ENCODE measurements around the gene PDXK. TPM values are rescaled to one million over a fixed set of nuclear protein-coding genes. Genes with fewer than 3 reads are reported as not detected.
A peak's percentile ranks its signal among the peaks of the same experiment; 100 is the strongest.

PDXK gene
- total and polyA plus RNA-seq, 2 donors from 2014 or later: 122 to 210 TPM

GRCh38 chr21:43751955-43752591, 33.1 kb downstream of the PDXK start:
- FAIRE-seq (no peak), DNase-seq (no peak)
- intact Hi-C loops (cut with DNase I): no loop called here
- H3K36me3 ChIP-seq (ENCODE audit: control insufficient read depth in 2 of 3, insufficient read depth in 3 of 3, low read length in 3 of 3): peaks cover 5 to 64% (median 18%) of the 10 kb centered on the region in 3 donors
- H3K9me3 ChIP-seq (ENCODE audit: control insufficient read depth in 2 of 3, insufficient read depth in 1 of 3, low read length in 3 of 3): no peaks in the 10 kb centered on the region
- H3K4me1 ChIP-seq (ENCODE audit: control insufficient read depth in 2 of 3, insufficient read depth in 2 of 3, low read depth in 1 of 3, low read length in 3 of 3): no peaks in the 10 kb centered on the region
- no peak overlapping the region for H3K27ac ChIP-seq (ENCODE audit: low read depth in 2 of 2, low read length in 2 of 2)
- TF ChIP-seq CTCF (IDR thresholded peaks at IDR 0.05; ENCODE audit: borderline replicate concordance, extremely low read depth, insufficient read depth): no peak
- H3K9ac ChIP-seq (ENCODE audit: low read length in 3 of 3): no peak overlapping the region
- no peaks in the 10 kb centered on the region for H3K27me3 ChIP-seq (ENCODE audit: control insufficient read depth, insufficient read depth, low read length)
- no peak overlapping the region for H3K4me3 ChIP-seq (ENCODE audit: low read length in 3 of 3)

DNA sequence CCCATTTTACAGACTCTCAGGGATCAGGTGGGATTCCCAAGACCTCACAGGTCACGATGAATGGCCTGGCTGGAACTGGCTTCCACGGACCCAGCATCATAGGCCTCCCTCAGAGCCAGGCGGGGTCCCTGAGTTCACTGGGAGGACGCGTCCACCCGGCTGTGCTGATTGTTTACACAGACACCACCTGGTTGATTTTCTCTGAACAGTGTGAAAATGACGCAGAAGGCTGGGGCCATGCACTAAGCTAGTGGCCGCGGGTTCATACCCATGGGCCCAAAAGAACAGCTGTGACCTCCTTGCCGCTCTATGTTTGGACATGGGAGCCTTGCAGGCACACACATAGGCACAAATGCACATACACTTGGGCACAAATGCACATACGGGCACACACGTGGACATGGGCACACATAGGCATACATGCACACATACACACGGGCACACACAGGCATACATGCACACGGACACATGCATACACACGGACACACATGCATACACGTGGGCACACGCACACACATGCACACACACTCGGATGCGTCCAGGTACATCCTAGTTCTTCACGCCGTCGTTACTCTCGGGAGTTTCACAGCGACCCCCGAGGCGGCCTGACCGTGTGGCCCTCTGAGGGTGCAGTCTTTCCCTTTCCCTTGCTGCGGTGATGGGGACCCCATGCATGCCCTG, 34.0 kb downstream of the PDXK start:
- intact Hi-C loops (cut with DNase I): no loop called here
- DNase-seq: peak in 1 of 5 donors; percentile 35
- no peaks in the 10 kb centered on the region for H3K4me1 ChIP-seq (ENCODE audit: control insufficient read depth in 2 of 3, insufficient read depth in 2 of 3, low read depth in 1 of 3, low read length in 3 of 3)
- no peak overlapping the region for H3K9ac ChIP-seq (ENCODE audit: low read length in 3 of 3)
- H3K27me3 ChIP-seq (ENCODE audit: control insufficient read depth, insufficient read depth, low read length): no peaks in the 10 kb centered on the region
- no peak for TF ChIP-seq CTCF (IDR thresholded peaks at IDR 0.05; ENCODE audit: borderline replicate concordance, extremely low read depth, insufficient read depth)
- H3K4me3 ChIP-seq (ENCODE audit: low read length in 3 of 3): no peak overlapping the region
- peaks cover 5 to 60% (median 18%) of the 10 kb centered on the region in 3 donors for H3K36me3 ChIP-seq (ENCODE audit: control insufficient read depth in 2 of 3, insufficient read depth in 3 of 3, low read length in 3 of 3)
- H3K27ac ChIP-seq (ENCODE audit: low read depth in 2 of 2, low read length in 2 of 2): no peak overlapping the region
- no peaks in the 10 kb centered on the region for H3K9me3 ChIP-seq (ENCODE audit: control insufficient read depth in 2 of 3, insufficient read depth in 1 of 3, low read length in 3 of 3)
- FAIRE-seq: no peak

- Histone ChIP-seq H3K9ac (ENCODE audit: low read length in 3 of 3) (no peak overlapping the region), H3K36me3 (ENCODE audit: control insufficient read depth in 2 of 3, insufficient read depth in 3 of 3, low read length in 3 of 3) (peaks cover 5 to 62% (median 18%) of the 10 kb centered on the region in 3 donors), H3K9me3 (ENCODE audit: control insufficient read depth in 2 of 3, insufficient read depth in 1 of 3, low read length in 3 of 3) (no peaks in the 10 kb centered on the region), H3K4me1 (ENCODE audit: control insufficient read depth in 2 of 3, insufficient read depth in 2 of 3, low read depth in 1 of 3, low read length in 3 of 3) (no peaks in the 10 kb centered on the region), H3K27ac (ENCODE audit: low read depth in 2 of 2, low read length in 2 of 2) (no peak overlapping the region), H3K27me3 (ENCODE audit: control insufficient read depth, insufficient read depth, low read length) (no peaks in the 10 kb centered on the region), H3K4me3 (ENCODE audit: low read length in 3 of 3) (no peak overlapping the region)
- DNase-seq (no peak), FAIRE-seq (no peak)
- intact Hi-C loops (cut with DNase I): no loop called here
- TF ChIP-seq CTCF (IDR thresholded peaks at IDR 0.05; ENCODE audit: borderline replicate concordance, extremely low read depth, insufficient read depth): no peak
Observed at GRCh38 chr21:43753439-43753799, 34.5 kb downstream of the PDXK start.

Data from kidney (tissue), 14 donors.